H1 (cell line): ENCODE measurements around the gene ARRDC1. TPM values are rescaled to one million over a fixed set of nuclear protein-coding genes. Genes with fewer than 3 reads are reported as not detected.

ENCODE experiments used
- CTCF ChIA-PET: fragments of 300-600 bp; sonication (Branson Sonifier 250); formaldehyde crosslinking; loops from one replicate; lab custom pipeline; 2021; ENCODE audit not compliant: partially characterized antibody; lab: Charles Lee
- POLR2A ChIA-PET: fragments of 300-600 bp; sonication (Branson Sonifier 250); formaldehyde crosslinking; loops from one replicate; lab custom pipeline; 2021; ENCODE audit warnings: inconsistent platforms; ENCODE audit not compliant: partially characterized antibody; lab: Charles Lee
- DNase-seq, 2 experiments: peaks; one replicate each; pipeline versions ENCODE4 v3.0.0 to v3.0.0-alpha.2; 2010 to 2022; ENCODE audit warnings: low spot score in 2 of 2, low read depth in 1 of 2, mixed read lengths in 1 of 2
- FAIRE-seq: peaks from 2 replicates; lab custom pipeline; 2011; peaks lifted over from hg19 to GRCh38; lab: Jason Lieb, UNC
- H2AFZ ChIP-seq: 2 replicates; pipeline ENCODE4 v1.8.1; 2012; ENCODE audit warnings: low read length, inconsistent platforms
- H2AK5ac ChIP-seq: 2 replicates; pipeline ENCODE4 v1.6.1; 2013; ENCODE audit warnings: low read depth, low read length
- H2BK120ac ChIP-seq: replicated peaks from 2 replicates; pipeline ENCODE3; 2013; ENCODE audit warnings: low read depth, low read length, inconsistent platforms
- H2BK12ac ChIP-seq: 2 replicates; pipeline ENCODE4 v1.6.1; 2013; ENCODE audit warnings: low read depth, low read length
- H2BK15ac ChIP-seq: 2 replicates; pipeline ENCODE4 v1.6.1; 2013; ENCODE audit warnings: low read length
- H2BK20ac ChIP-seq: 2 replicates; pipeline ENCODE4 v1.6.1; 2013; ENCODE audit warnings: low read length
- H2BK5ac ChIP-seq: 2 replicates; pipeline ENCODE4 v1.6.1; 2013; ENCODE audit warnings: low read depth, low read length
- H3K14ac ChIP-seq: 2 replicates; pipeline ENCODE4 v1.6.1; 2013; ENCODE audit warnings: inconsistent platforms; ENCODE audit not compliant: insufficient read length
- H3K18ac ChIP-seq: 2 replicates; pipeline ENCODE4 v1.6.1; 2013; ENCODE audit warnings: low read length; ENCODE audit errors: extremely low read depth
- H3K23ac ChIP-seq: 2 replicates; pipeline ENCODE4 v1.6.1; 2013; ENCODE audit warnings: inconsistent platforms; ENCODE audit not compliant: insufficient read length
- H3K23me2 ChIP-seq: 2 replicates; pipeline ENCODE4 v1.6.1; 2013; ENCODE audit warnings: low read depth, low read length
- H3K27ac ChIP-seq: 2 replicates; pipeline ENCODE4 v1.6.1; 2011; ENCODE audit warnings: low read depth, low read length, inconsistent platforms
- H3K27me3 ChIP-seq, 4 experiments: replicated peaks in 1 of 4; 1 replicate in 1 of 4; 2 replicates in 3 of 4; pipeline versions ENCODE4 v1.6.1 to v1.8.1; 2011 to 2013; ENCODE audit warnings: low read length in 3 of 4, mild to moderate bottlenecking in 3 of 4, inconsistent platforms in 2 of 4, mixed read lengths in 2 of 4, moderate library complexity in 1 of 4; ENCODE audit not compliant: control insufficient read depth in 3 of 4, insufficient read depth in 3 of 4; ENCODE audit errors: extremely low read depth in 1 of 4
- H3K36me3 ChIP-seq, 4 experiments: 2 replicates each; pipeline versions ENCODE4 v1.6.1 to v1.8.1; 2011 to 2013; ENCODE audit warnings: mild to moderate bottlenecking in 4 of 4, low read length in 3 of 4, moderate library complexity in 2 of 4, control low read depth in 1 of 4, inconsistent platforms in 1 of 4; ENCODE audit not compliant: insufficient read depth in 4 of 4, control insufficient read depth in 2 of 4
- H3K4ac ChIP-seq: replicated peaks from 2 replicates; pipeline ENCODE3; 2013; ENCODE audit warnings: low read length, low read depth, mixed read lengths, inconsistent platforms; ENCODE audit not compliant: insufficient read length
- H3K4me1 ChIP-seq, 4 experiments: replicated peaks in 1 of 4; 1 replicate in 1 of 4; 2 replicates in 3 of 4; pipeline versions ENCODE4 v1.6.1 to v1.8.1; 2011 to 2013; ENCODE audit warnings: low read length in 3 of 4, inconsistent platforms in 2 of 4, mixed read lengths in 1 of 4; ENCODE audit not compliant: insufficient read depth in 4 of 4, control insufficient read depth in 3 of 4
- H3K4me2 ChIP-seq, 2 experiments: 2 replicates each; pipeline versions ENCODE4 v1.6.1 to v1.8.1; 2011 to 2013; ENCODE audit warnings: low read depth in 2 of 2, low read length in 2 of 2, control low read depth in 1 of 2, inconsistent platforms in 1 of 2, mild to moderate bottlenecking in 1 of 2; ENCODE audit not compliant: insufficient read depth in 1 of 2
- H3K4me3 ChIP-seq, 4 experiments: fragments of 200-600, 300-600 bp in 1 of 4; sonication (generic), shearing (Covaris generic), sonication (Bioruptor Twin) in 1 of 4; 2 replicates each; pipeline versions ENCODE4 v1.5.1 to v1.8.1; 2011 to 2016; ENCODE audit warnings: low read length in 4 of 4, low read depth in 3 of 4, control low read depth in 2 of 4, inconsistent platforms in 2 of 4, mild to moderate bottlenecking in 2 of 4, mixed read lengths in 1 of 4, moderate library complexity in 1 of 4; ENCODE audit not compliant: insufficient read depth in 2 of 4; ENCODE audit errors: extremely low read depth in 1 of 4
- H3K56ac ChIP-seq: replicated peaks from 2 replicates; pipeline ENCODE3; 2013; ENCODE audit warnings: low read depth, mild to moderate bottlenecking, mixed read lengths, low read length, inconsistent platforms; ENCODE audit not compliant: insufficient read length
- H3K79me1 ChIP-seq: 2 replicates; pipeline ENCODE4 v1.6.1; 2013; ENCODE audit warnings: low read depth, low read length, control low read depth
- H3K79me2 ChIP-seq, 2 experiments: 2 replicates each; pipeline versions ENCODE4 v1.6.1 to v1.8.1; 2012 to 2013; ENCODE audit warnings: low read length in 2 of 2, mild to moderate bottlenecking in 2 of 2, inconsistent platforms in 1 of 2; ENCODE audit not compliant: insufficient read depth in 2 of 2, control insufficient read depth in 1 of 2
- H3K9ac ChIP-seq, 4 experiments: replicated peaks in 1 of 4; 1 replicate in 1 of 4; 2 replicates in 3 of 4; pipeline versions ENCODE4 v1.6.1 to v1.8.1; 2011 to 2013; ENCODE audit warnings: low read depth in 3 of 4, low read length in 3 of 4, control low read depth in 2 of 4, mild to moderate bottlenecking in 2 of 4, moderate library complexity in 2 of 4, inconsistent platforms in 1 of 4; ENCODE audit errors: extremely low read depth in 1 of 4
- H3K9me3 ChIP-seq, 2 experiments: 2 replicates each; pipeline versions ENCODE4 v1.6.1 to v1.8.1; 2012 to 2013; ENCODE audit warnings: mild to moderate bottlenecking in 2 of 2, moderate library complexity in 2 of 2, control low read depth in 1 of 2, inconsistent platforms in 1 of 2, low read depth in 1 of 2, low read length in 1 of 2, mixed read lengths in 1 of 2; ENCODE audit not compliant: insufficient read depth in 2 of 2
- H4K20me1 ChIP-seq, 2 experiments: replicated peaks in 1 of 2; 2 replicates each; pipeline versions ENCODE3 to v1.8.1; 2011 to 2013; ENCODE audit warnings: inconsistent platforms in 2 of 2, low read length in 2 of 2, mild to moderate bottlenecking in 1 of 2; ENCODE audit not compliant: insufficient read depth in 2 of 2, control insufficient read depth in 1 of 2
- H4K5ac ChIP-seq: 2 replicates; pipeline ENCODE4 v1.6.1; 2013; ENCODE audit warnings: low read length, low read depth, mixed read lengths, inconsistent platforms; ENCODE audit not compliant: insufficient read length
- H4K8ac ChIP-seq: 2 replicates; pipeline ENCODE4 v1.8.0; 2013; ENCODE audit warnings: mild to moderate bottlenecking, moderate library complexity, low read length, inconsistent platforms; ENCODE audit not compliant: insufficient read depth; ENCODE audit errors: extremely low read depth
- H4K91ac ChIP-seq: replicated peaks from 2 replicates; pipeline ENCODE3; 2013; ENCODE audit warnings: low read length, mixed read lengths, inconsistent platforms; ENCODE audit not compliant: insufficient read length
- ATF3 ChIP-seq: IDR thresholded peaks from 2 replicates; pipeline ENCODE4 v1.6.1; 2011; ENCODE audit warnings: low read depth, mild to moderate bottlenecking, low read length; ENCODE audit not compliant: insufficient read depth
- CBX8 ChIP-seq: fragments of 300-800, 300-1000 bp; sonication (generic); IDR thresholded peaks from 2 replicates; pipeline ENCODE4 v1.7.1; 2016; ENCODE audit warnings: low read depth, low read length, borderline replicate concordance
- CEBPB ChIP-seq: IDR thresholded peaks from 2 replicates; pipeline ENCODE4 v1.6.1; 2012; ENCODE audit warnings: low read depth, low read length
- GTF2F1 ChIP-seq: IDR thresholded peaks from 2 replicates; pipeline ENCODE4 v1.6.1; 2012; ENCODE audit warnings: low read depth, low read length, improper control_type of control experiment, borderline replicate concordance
- HDAC6 ChIP-seq: IDR thresholded peaks from one replicate; pipeline ENCODE4 v1.7.1; 2012; ENCODE audit warnings: low read depth, mild to moderate bottlenecking, inconsistent platforms, low read length, moderate library complexity
- KDM1A ChIP-seq: fragments of 200-600, 300-600 bp; sonication (generic); IDR thresholded peaks from 2 replicates; pipeline ENCODE4 v1.7.1; 2016; ENCODE audit warnings: mild to moderate bottlenecking, low read length, borderline replicate concordance
- KDM5A ChIP-seq: fragments of 200-600 bp; IDR thresholded peaks from 2 replicates; pipeline ENCODE4 v1.7.1; 2012; ENCODE audit warnings: mild to moderate bottlenecking, low read length, inconsistent platforms, mixed read lengths
- PHF8 ChIP-seq: fragments of 200-600 bp; sonication (generic); conservative IDR thresholded peaks from 2 replicates; pipeline ENCODE4 v1.7.1; 2012; ENCODE audit warnings: low read depth, mild to moderate bottlenecking, inconsistent platforms, low read length, moderate library complexity
- POLR2A ChIP-seq, 2 experiments: IDR thresholded peaks; 1 replicate in 1 of 2; 2 replicates in 1 of 2; pipeline ENCODE4 v1.6.1; 2011; ENCODE audit warnings: low read depth in 2 of 2, low read length in 2 of 2, mild to moderate bottlenecking in 2 of 2; ENCODE audit errors: control extremely low read depth in 1 of 2
- RBBP5 ChIP-seq: IDR thresholded peaks from 2 replicates; pipeline ENCODE4 v1.7.1; 2012; ENCODE audit warnings: low read depth, mild to moderate bottlenecking, inconsistent platforms, low read length, moderate library complexity, borderline replicate concordance
- RNF2 ChIP-seq: fragments of 200-900, 300-1000 bp; sonication (generic); IDR thresholded peaks from 2 replicates; pipeline ENCODE4 v1.7.1; 2016; ENCODE audit warnings: borderline replicate concordance, low read depth, mild to moderate bottlenecking, antibody characterized with exemption, low read length; ENCODE audit not compliant: poor library complexity, severe bottlenecking; ENCODE audit errors: missing control alignments
- SIX5 ChIP-seq: IDR thresholded peaks from 2 replicates; pipeline ENCODE4 v1.6.1; 2011; ENCODE audit warnings: mild to moderate bottlenecking, low read depth, low read length
- SRF ChIP-seq: IDR thresholded peaks from 2 replicates; pipeline ENCODE4 v1.6.1; 2011; ENCODE audit warnings: mild to moderate bottlenecking, low read depth, low read length, moderate library complexity
- ZNF274 ChIP-seq: IDR thresholded peaks from 2 replicates; pipeline ENCODE4 v1.7.0; 2012; ENCODE audit warnings: low read length, borderline replicate concordance; ENCODE audit errors: extremely low read depth
- WGBS, 2 experiments: shearing (Covaris generic) in 1 of 2; methylation state at CpG; one replicate each; pipeline versions ENCODE4 v1.1.6 to v1.1.7; 2013 to 2015; ENCODE audit warnings: low lambda C conversion rate in 2 of 2, mixed read lengths in 2 of 2, inconsistent platforms in 1 of 2, low coverage in 1 of 2, missing lambda C conversion rate in 1 of 2; ENCODE audit not compliant: insufficient replicate concordance in 2 of 2, insufficient coverage in 1 of 2, insufficient read length in 1 of 2; ENCODE audit errors: extremely low coverage in 1 of 2, missing lambda C conversion rate in 1 of 2; 5-methylcytosine and 5-hydroxymethylcytosine counted together
- polyA plus RNA-seq, 7 experiments: library from polyadenylated mRNA; depleted of rRNA in 3 of 7; stranded (reverse) in 5 of 7; unstranded in 2 of 7; fragments of >200 nt in 5 of 7; fragments of 200-250 nt in 2 of 7; gene quantifications; 1 replicate in 5 of 7; 2 replicates in 1 of 7; 4 replicates in 1 of 7; pipeline versions ENCODE4 v1.2.1 to v1.2.3, GENCODE V29; 2011 to 2013; ENCODE audit warnings: missing spikeins in 2 of 7, mixed read lengths in 2 of 7
- total RNA-seq: library from RNA; stranded (reverse); fragmentation: NEBNext Ultra II Directional; extraction: Animal tissue kit (Norgen Biotek cat#: 25700); gene quantifications from 2 replicates; pipeline ENCODE4 v1.2.1, GENCODE V29; 2021

Gene ARRDC1
- total and polyA plus RNA-seq, 2 of the 8 experiments (the other 6 are each of a cell fraction or from before 2014, with no cell fraction given) = 22.0 to 58.4 TPM

GRCh38 chr9:137634016-137634415 lies 28.5 kb downstream of the ARRDC1 start:
- Histone ChIP-seq H2BK15ac (no peak overlapping the region), H3K36me3 (no peaks in the 10 kb centered on the region; a peak in 1 of 8 replicates), H4K8ac (no peak overlapping the region), H3K9ac (no peak overlapping the region), H3K79me2 (peaks cover 36 to 96% of the 10 kb centered on the region in 2 experiments), H3K18ac (no peak overlapping the region), H3K23ac (no peak overlapping the region), H3K4me2 (no peak overlapping the region), H3K4me1 (peaks cover 0 to 9% (median 5%) of the 10 kb centered on the region in 4 experiments; a peak in 5 of 7 replicates), H2BK5ac (no peak overlapping the region), H3K9me3 (no peaks in the 10 kb centered on the region), H3K27me3 (no peaks in the 10 kb centered on the region), H3K23me2 (no peaks in the 10 kb centered on the region), H2AFZ (no peak overlapping the region), H3K27ac (no peak overlapping the region), H4K5ac (no peak overlapping the region), H3K79me1 (peaks cover 21% of the 10 kb centered on the region), H2BK12ac (no peak overlapping the region), H2BK120ac (no peak overlapping the region), H4K20me1 (peaks cover 19 to 22% of the 10 kb centered on the region in 2 experiments), H3K56ac (no peak overlapping the region), H2AK5ac (no peak overlapping the region), H2BK20ac (no peak overlapping the region), H4K91ac (no peak overlapping the region), H3K14ac (no peak overlapping the region), H3K4me3 (no peak overlapping the region), H3K4ac (no peak overlapping the region)
- 77% methylated on average over 5 of the region's 5 CpGs; no CpG with 5 or more reads in 1 of the 2 experiments for WGBS, 2 experiments
- ChIA-PET POLR2A (no interaction called here), CTCF (interaction anchor here (1.1 kb wide), 1 partner anchor 24 kb away, joined by 4 read pairs; no protein-coding TSS in a partner anchor)
- no peak for FAIRE-seq
- DNase-seq = no peak
- TF ChIP-seq HDAC6 (no peak), GTF2F1 (no peak), SRF (no peak), ATF3 (no peak), CEBPB (no peak), ZNF274 (no peak), RBBP5 (no peak), PHF8 (no peak), POLR2A (IDR thresholded peaks at IDR 0.05; ENCODE audit: control extremely low read depth in 1 of 2, low read depth in 2 of 2, low read length in 2 of 2) (no peak), KDM1A (no peak), KDM5A (no peak), SIX5 (no peak), CBX8 (no peak), RNF2 (no peak)
